ENCODE data around the gene CAMKMT. TPM values are rescaled to one million over a fixed set of nuclear protein-coding genes. Genes with fewer than 3 reads are reported as not detected.

CAMKMT gene
- total and polyA plus RNA-seq, 2 donors (not counting 1 experiment from before 2014, with no cell fraction given) = 6.2 to 23.3 TPM

DNA sequence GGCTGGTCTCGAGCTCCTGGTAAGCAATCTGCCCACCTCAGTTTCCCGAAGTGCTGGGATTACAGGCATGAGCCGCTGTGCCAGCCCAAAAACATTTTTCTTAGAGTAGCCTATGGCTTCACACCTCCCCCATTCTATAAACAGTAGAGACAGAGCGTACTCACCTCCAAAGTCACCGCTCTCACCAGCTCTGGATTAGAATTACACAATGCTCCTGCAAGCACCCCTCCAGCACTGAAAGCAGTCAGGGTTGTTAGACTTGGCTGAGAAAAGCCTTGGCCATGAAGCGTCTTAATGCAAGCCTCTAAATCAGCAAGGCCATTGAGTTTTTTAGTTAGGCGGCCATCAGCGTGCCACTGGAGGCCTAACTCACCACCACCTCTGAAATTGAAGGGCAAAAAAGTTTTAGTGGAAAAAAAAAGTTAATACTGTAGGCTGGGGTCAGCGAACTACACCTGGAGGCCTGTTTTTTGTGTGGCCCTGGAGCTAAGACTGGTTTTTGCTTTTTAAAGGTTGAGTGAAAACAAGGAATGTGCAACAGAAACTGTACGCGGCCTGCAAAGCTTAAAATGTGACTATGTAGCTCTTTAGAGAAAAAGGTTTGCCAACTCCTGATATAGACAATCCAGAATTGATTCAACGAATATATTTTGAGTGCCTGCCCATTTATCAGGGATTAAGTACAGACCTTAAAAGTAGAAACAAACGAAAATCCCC, 35.0 kb upstream of the CAMKMT start:
- Mint-ChIP-seq H3K27me3 (no peaks in the 10 kb centered on the region), H3K9me3 (ENCODE audit: insufficient read depth) (no peaks in the 10 kb centered on the region), H3K4me1 (no peaks in the 10 kb centered on the region), H3K4me3 (no peak overlapping the region), H3K27ac (no peak overlapping the region)
- Histone ChIP-seq H3K4me3 (ENCODE audit: control extremely low read depth in 1 of 5, extremely low read depth in 1 of 5, insufficient read depth in 1 of 5, low read depth in 2 of 5, low read length in 4 of 5) (no peak overlapping the region), H3K79me2 (ENCODE audit: control insufficient read depth, insufficient read depth, low read length) (no peaks in the 10 kb centered on the region), H3K9ac (ENCODE audit: low read length) (no peak overlapping the region), H4K20me1 (ENCODE audit: control insufficient read depth, insufficient read depth, low read length, poor library complexity, severe bottlenecking) (no peaks in the 10 kb centered on the region), H3K27ac (ENCODE audit: low read length in 2 of 2) (no peak overlapping the region), H3K9me3 (ENCODE audit: control extremely low read depth in 1 of 3, control insufficient read depth in 2 of 3, insufficient read depth in 1 of 3, low read length in 2 of 3) (no peaks in the 10 kb centered on the region), H3K4me2 (replicated peaks; ENCODE audit: low read depth, low read length, poor library complexity, severe bottlenecking) (no peak overlapping the region), H3K27me3 (replicated peaks in 1 of 4; ENCODE audit: control extremely low read depth in 1 of 4, control insufficient read depth in 3 of 4, insufficient read depth in 4 of 4, low read length in 3 of 4) (no peaks in the 10 kb centered on the region), H3K36me3 (replicated peaks in 1 of 2; ENCODE audit: control extremely low read depth in 1 of 2, control insufficient read depth in 1 of 2, extremely low read depth in 1 of 2, insufficient read depth in 2 of 2, low read length in 1 of 2) (peaks cover 3 to 48% of the 10 kb centered on the region in 2 experiments), H3K4me1 (ENCODE audit: control insufficient read depth in 2 of 2, insufficient read depth in 2 of 2, low read length in 2 of 2) (no peaks in the 10 kb centered on the region), H2AFZ (ENCODE audit: insufficient read depth, low read depth, low read length, poor library complexity, severe bottlenecking) (no peak overlapping the region)
- intact Hi-C loops (cut with micrococcal nuclease) = no loop called here
- no peak for TF ChIP-seq CTCF (IDR thresholded peaks at IDR 0.05)
- TF ChIP-seq EZH2 (IDR thresholded peaks at IDR 0.05; ENCODE audit: borderline replicate concordance, insufficient read depth, low read depth, low read length, poor library complexity, severe bottlenecking) = no peak
- ATAC-seq (ENCODE audit: low read depth) (no peak), DNase-seq (no peak)
- 83% methylated on average over 6 of the region's 13 CpGs for WGBS (ENCODE audit: insufficient coverage)
- CTCF ChIA-PET = interaction anchor here (0.7 kb wide), 1 partner anchor 145 kb away, joined by 4 read pairs; no protein-coding TSS in a partner anchor
- POLR2A ChIA-PET = no interaction called here

GRCh38 chr2:44328750-44329149, 33.0 kb upstream of the CAMKMT start:
- Histone ChIP-seq H2AFZ (ENCODE audit: insufficient read depth, low read depth, low read length, poor library complexity, severe bottlenecking) (no peak overlapping the region), H3K36me3 (replicated peaks in 1 of 2; ENCODE audit: control extremely low read depth in 1 of 2, control insufficient read depth in 1 of 2, extremely low read depth in 1 of 2, insufficient read depth in 2 of 2, low read length in 1 of 2) (peaks cover 7 to 41% of the 10 kb centered on the region in 2 experiments), H3K4me3 (ENCODE audit: control extremely low read depth in 1 of 5, extremely low read depth in 1 of 5, insufficient read depth in 1 of 5, low read depth in 2 of 5, low read length in 4 of 5) (no peak overlapping the region), H3K4me2 (replicated peaks; ENCODE audit: low read depth, low read length, poor library complexity, severe bottlenecking) (no peak overlapping the region), H3K27ac (ENCODE audit: low read length in 2 of 2) (no peak overlapping the region), H3K4me1 (ENCODE audit: control insufficient read depth in 2 of 2, insufficient read depth in 2 of 2, low read length in 2 of 2) (no peaks in the 10 kb centered on the region), H3K9ac (ENCODE audit: low read length) (no peak overlapping the region), H3K9me3 (ENCODE audit: control extremely low read depth in 1 of 3, control insufficient read depth in 2 of 3, insufficient read depth in 1 of 3, low read length in 2 of 3) (no peaks in the 10 kb centered on the region), H3K79me2 (ENCODE audit: control insufficient read depth, insufficient read depth, low read length) (no peaks in the 10 kb centered on the region), H3K27me3 (replicated peaks in 1 of 4; ENCODE audit: control extremely low read depth in 1 of 4, control insufficient read depth in 3 of 4, insufficient read depth in 4 of 4, low read length in 3 of 4) (no peaks in the 10 kb centered on the region), H4K20me1 (ENCODE audit: control insufficient read depth, insufficient read depth, low read length, poor library complexity, severe bottlenecking) (no peaks in the 10 kb centered on the region)
- ATAC-seq (ENCODE audit: low read depth) (no peak), DNase-seq (no peak)
- Mint-ChIP-seq H3K9me3 (ENCODE audit: insufficient read depth) (no peaks in the 10 kb centered on the region), H3K4me1 (no peaks in the 10 kb centered on the region), H3K27me3 (no peaks in the 10 kb centered on the region), H3K4me3 (no peak overlapping the region), H3K27ac (no peak overlapping the region)
- TF ChIP-seq EZH2 (IDR thresholded peaks at IDR 0.05; ENCODE audit: borderline replicate concordance, insufficient read depth, low read depth, low read length, poor library complexity, severe bottlenecking) (no peak), CTCF (IDR thresholded peaks at IDR 0.05) (no peak)
- 94% methylated on average over 2 of the region's 2 CpGs for WGBS (ENCODE audit: insufficient coverage)
- ChIA-PET POLR2A (no interaction called here), CTCF (interaction anchor here (1.0 kb wide), 1 partner anchor 85 kb away, joined by 4 read pairs; no protein-coding TSS in a partner anchor)
- intact Hi-C loops (cut with micrococcal nuclease) = no loop called here

Measured in B cell (primary cell).